ENCODE measurements around the gene EVX2. TPM values are rescaled to one million over a fixed set of nuclear protein-coding genes. Genes with fewer than 3 reads are reported as not detected.

EVX2 gene
- total RNA-seq, 6 experiments from 2014 or later, result not detected

DNA sequence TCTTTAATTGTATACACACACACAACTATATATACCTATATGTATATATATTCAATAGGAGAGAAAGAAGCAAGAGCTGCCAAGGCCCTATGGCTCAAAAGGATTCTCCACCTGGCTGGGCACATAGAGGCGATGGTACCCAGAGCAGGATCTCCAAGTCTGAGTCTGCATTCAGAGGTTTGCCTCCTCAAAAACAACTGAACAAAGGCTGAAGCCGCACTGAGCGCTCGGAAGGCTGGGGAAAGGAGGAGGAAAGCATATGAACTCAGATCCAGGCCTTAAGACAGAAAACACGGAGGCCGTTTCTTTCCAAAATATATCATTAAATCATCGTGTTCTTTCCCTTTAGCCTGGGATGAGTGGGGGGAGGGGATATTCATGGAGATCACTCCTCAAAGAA is 19.4 kb upstream of the EVX2 start:
- H3K27me3 ChIP-seq, result peaks cover 25 to 86% of the 10 kb centered on the region in 2 donors
- H3K4me3 ChIP-seq, result no peak overlapping the region
- no peak for TF ChIP-seq POLR2A (IDR thresholded peaks at IDR 0.05)
- H3K36me3 ChIP-seq, result no peaks in the 10 kb centered on the region
- no peak for DNase-seq
- H3K9me3 ChIP-seq, result no peaks in the 10 kb centered on the region
- ATAC-seq, result no peak
- 13% methylated on average over 4 of the region's 7 CpGs for WGBS (ENCODE audit: insufficient coverage, low coverage, low lambda C conversion rate, missing lambda C conversion rate)
- H3K27ac ChIP-seq, result no peak overlapping the region
- intact Hi-C loops (cut with DNase I), result no loop called here
- H3K4me1 ChIP-seq, result peaks cover 0 to 8% (median 0%) of the 10 kb centered on the region in 4 donors

DNA sequence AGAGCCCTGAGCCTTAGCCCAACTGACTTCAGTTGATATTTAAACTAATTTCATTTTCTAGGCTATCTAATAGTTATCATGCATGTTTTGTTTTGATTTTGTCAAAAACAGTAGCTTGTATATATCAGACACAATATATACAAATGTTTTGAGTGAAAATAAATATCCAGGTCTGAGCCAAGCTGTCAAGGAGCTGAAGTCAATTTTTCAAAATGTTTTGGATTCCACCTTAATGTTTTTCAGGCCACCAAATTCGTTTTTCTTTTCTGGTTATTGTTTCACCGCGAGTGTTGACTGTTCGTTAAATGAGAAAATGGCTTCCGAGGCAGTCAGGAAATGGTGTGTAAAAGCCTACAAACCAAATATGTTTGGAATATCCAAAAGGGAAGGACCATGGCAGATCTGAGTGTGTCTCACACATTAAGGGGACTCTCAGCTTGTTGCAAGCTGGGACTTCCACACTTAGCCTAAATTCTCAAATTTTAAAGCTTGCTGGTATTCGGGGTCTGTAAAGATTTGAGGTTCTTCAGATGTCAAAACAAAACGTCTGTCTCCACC is 18.6 kb upstream of the EVX2 start:
- no peak for ATAC-seq
- Histone ChIP-seq H3K27ac (no peak overlapping the region), H3K27me3 (peaks cover 25 to 87% of the 10 kb centered on the region in 2 donors), H3K9me3 (no peaks in the 10 kb centered on the region), H3K4me3 (no peak overlapping the region), H3K4me1 (peaks cover 0 to 10% (median 2%) of the 10 kb centered on the region in 4 donors), H3K36me3 (no peaks in the 10 kb centered on the region)
- intact Hi-C loops (cut with DNase I), result no loop called here
- 6% methylated on average over 7 of the region's 7 CpGs for WGBS (ENCODE audit: insufficient coverage, low coverage, low lambda C conversion rate, missing lambda C conversion rate)
- no peak for DNase-seq
- TF ChIP-seq, protein P1, sequence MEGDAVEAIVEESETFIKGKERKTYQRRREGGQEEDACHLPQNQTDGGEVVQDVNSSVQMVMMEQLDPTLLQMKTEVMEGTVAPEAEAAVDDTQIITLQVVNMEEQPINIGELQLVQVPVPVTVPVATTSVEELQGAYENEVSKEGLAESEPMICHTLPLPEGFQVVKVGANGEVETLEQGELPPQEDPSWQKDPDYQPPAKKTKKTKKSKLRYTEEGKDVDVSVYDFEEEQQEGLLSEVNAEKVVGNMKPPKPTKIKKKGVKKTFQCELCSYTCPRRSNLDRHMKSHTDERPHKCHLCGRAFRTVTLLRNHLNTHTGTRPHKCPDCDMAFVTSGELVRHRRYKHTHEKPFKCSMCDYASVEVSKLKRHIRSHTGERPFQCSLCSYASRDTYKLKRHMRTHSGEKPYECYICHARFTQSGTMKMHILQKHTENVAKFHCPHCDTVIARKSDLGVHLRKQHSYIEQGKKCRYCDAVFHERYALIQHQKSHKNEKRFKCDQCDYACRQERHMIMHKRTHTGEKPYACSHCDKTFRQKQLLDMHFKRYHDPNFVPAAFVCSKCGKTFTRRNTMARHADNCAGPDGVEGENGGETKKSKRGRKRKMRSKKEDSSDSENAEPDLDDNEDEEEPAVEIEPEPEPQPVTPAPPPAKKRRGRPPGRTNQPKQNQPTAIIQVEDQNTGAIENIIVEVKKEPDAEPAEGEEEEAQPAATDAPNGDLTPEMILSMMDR (IDR thresholded peaks at IDR 0.05), result no peak
- no peak for TF ChIP-seq POLR2A (IDR thresholded peaks at IDR 0.05)

DNA sequence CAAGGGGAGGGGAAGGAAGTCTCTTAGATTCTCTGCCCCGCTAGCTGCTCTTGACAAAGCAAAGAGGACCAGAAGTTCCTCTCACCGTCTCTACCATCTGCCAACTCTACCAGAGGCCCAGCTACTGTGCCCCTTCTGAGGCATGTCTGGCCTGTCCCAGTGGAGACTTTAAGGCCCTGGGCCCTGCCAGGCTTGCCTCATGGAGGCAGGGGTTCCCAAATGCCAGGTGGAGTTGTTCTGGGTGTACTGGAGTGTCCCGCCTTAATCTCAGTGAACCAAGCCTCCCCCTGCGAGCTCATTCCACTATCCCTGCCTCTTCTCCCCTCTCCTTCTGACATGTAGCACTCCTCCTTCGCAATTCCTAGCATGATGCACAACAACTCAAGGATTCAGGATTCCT is 18.1 kb upstream of the EVX2 start:
- no peak overlapping the region for H3K4me3 ChIP-seq
- no peaks in the 10 kb centered on the region for H3K36me3 ChIP-seq
- H3K27ac ChIP-seq, result no peak overlapping the region
- DNase-seq, result no peak
- 32% methylated on average over 4 of the region's 5 CpGs for WGBS (ENCODE audit: insufficient coverage, low coverage, low lambda C conversion rate, missing lambda C conversion rate)
- peaks cover 25 to 90% of the 10 kb centered on the region in 2 donors for H3K27me3 ChIP-seq
- ATAC-seq, result no peak
- H3K4me1 ChIP-seq, result peaks cover 0 to 14% (median 5%) of the 10 kb centered on the region in 4 donors
- intact Hi-C loops (cut with DNase I), result no loop called here
- no peaks in the 10 kb centered on the region for H3K9me3 ChIP-seq
- TF ChIP-seq, protein P1 (IDR thresholded peaks at IDR 0.05), result no peak
- no peak for TF ChIP-seq POLR2A (IDR thresholded peaks at IDR 0.05)

DNA sequence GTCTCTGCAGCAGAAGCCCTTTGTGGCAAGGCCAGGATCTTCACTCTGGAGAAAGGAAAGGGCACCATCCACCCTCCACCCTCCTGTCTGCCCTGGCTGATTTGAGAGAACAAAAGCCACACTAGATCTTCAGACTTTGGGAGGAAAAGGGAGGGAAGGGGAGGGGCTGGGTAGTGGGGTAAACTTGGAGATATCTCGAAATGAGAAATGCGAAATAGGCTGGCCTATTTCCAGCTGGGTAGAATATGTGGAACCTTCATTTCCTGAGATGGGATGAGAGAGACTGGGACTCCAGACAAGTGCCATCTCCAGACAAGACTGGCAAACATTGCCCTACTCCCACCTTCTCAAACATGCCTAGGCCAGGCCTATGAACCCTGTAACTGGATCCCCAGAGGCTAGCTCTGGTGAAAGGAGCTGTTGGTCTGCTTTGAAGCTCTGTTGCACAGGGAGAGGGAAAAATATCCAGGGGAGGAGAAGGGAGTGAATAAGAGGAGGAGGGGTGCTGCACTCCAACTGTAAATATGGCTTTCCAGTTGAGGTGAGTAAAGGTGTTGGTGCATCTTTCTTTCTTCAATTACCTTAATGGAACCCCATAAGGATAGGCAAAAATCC is 17.6 kb upstream of the EVX2 start:
- Histone ChIP-seq H3K9me3 (no peaks in the 10 kb centered on the region), H3K4me1 (peaks cover 0 to 14% (median 6%) of the 10 kb centered on the region in 4 donors), H3K27ac (no peak overlapping the region), H3K4me3 (no peak overlapping the region), H3K27me3 (peaks cover 25 to 91% of the 10 kb centered on the region in 2 donors), H3K36me3 (no peaks in the 10 kb centered on the region)
- DNase-seq (no peak), ATAC-seq (no peak)
- TF ChIP-seq POLR2A (IDR thresholded peaks at IDR 0.05), result no peak
- TF ChIP-seq, protein P1 (IDR thresholded peaks at IDR 0.05), result no peak
- intact Hi-C loops (cut with DNase I), result no loop called here
- WGBS (ENCODE audit: insufficient coverage, low coverage, low lambda C conversion rate, missing lambda C conversion rate), result 0% methylated on average over 2 of the region's 2 CpGs

DNA sequence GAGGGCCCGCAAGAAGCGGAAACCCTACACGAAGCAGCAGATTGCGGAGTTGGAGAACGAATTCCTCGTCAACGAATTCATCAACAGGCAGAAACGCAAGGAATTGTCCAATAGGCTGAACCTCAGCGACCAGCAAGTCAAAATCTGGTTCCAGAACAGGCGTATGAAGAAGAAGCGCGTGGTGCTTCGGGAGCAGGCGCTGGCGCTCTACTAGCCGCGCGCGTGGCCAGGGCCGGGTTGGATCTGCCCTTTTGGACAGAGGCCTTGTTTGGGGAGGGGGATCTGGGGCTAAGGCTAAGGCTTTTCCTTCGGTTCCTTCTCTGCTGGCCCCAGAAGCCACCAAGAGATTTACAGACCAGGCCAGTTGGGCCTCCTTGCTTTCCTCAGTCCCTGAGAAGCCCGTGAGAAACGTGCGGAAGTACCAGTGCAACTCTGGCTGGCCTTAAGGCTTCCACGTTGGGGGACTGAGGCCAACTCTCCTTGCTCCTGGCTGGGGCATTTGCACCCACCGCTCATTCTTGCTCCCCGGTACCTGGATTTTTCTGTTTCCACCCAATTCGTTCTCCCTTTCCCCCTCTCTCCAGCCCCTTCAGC is 16.9 kb upstream of the EVX2 start:
- no peak for TF ChIP-seq POLR2A (IDR thresholded peaks at IDR 0.05)
- TF ChIP-seq, protein P1 (IDR thresholded peaks at IDR 0.05), result no peak
- intact Hi-C loops (cut with DNase I), result no loop called here
- peaks cover 0 to 14% (median 6%) of the 10 kb centered on the region in 4 donors for H3K4me1 ChIP-seq
- H3K36me3 ChIP-seq, result no peaks in the 10 kb centered on the region
- no peak for ATAC-seq
- H3K9me3 ChIP-seq, result no peaks in the 10 kb centered on the region
- DNase-seq, result no peak
- H3K27me3 ChIP-seq, result peaks cover 25 to 91% of the 10 kb centered on the region in 2 donors
- no peak overlapping the region for H3K27ac ChIP-seq
- 8% methylated on average over 13 of the region's 28 CpGs for WGBS (ENCODE audit: insufficient coverage, low coverage, low lambda C conversion rate, missing lambda C conversion rate)
- no peak overlapping the region for H3K4me3 ChIP-seq
